Lower leg skin (tissue), 3 donors: ENCODE measurements around the gene ANO2.

ENCODE experiments used
- POLR2A ChIP-seq, 2 donors: fragments of 450-650 bp; IDR thresholded peaks; one replicate each; pipeline ENCODE4 v1.6.1; 2016 to 2017; ENCODE audit warnings: antibody characterized with exemption in 2 of 2, mild to moderate bottlenecking in 1 of 2, moderate library complexity in 1 of 2
- TF ChIP-seq, protein P1 (sequence below), 3 donors: fragments of 450-650 bp; IDR thresholded peaks; one replicate each; pipeline ENCODE4 v1.5.1; 2016; ENCODE audit warnings: antibody characterized with exemption in 3 of 3, mild to moderate bottlenecking in 3 of 3, moderate library complexity in 2 of 3

DNA sequence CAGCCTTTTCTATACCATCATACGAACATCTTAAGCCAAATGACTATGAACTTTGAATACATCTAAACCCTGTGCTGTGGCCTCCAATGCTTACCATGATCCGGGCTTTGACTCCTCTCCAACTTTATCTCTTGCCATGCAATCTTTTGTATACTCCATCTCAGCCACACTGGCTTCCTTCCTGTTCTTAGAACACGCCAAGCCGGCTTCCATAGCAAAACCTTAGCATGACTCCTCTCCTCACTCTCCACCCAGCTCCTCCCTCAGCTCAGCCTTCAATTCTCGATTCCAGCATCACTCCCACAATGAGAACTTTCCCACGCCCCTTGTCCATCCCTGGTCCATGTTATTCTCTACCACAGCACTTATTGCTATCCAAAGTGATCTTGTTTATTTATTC, 284.8 kb downstream of the ANO2 start:
- TF ChIP-seq, protein P1, sequence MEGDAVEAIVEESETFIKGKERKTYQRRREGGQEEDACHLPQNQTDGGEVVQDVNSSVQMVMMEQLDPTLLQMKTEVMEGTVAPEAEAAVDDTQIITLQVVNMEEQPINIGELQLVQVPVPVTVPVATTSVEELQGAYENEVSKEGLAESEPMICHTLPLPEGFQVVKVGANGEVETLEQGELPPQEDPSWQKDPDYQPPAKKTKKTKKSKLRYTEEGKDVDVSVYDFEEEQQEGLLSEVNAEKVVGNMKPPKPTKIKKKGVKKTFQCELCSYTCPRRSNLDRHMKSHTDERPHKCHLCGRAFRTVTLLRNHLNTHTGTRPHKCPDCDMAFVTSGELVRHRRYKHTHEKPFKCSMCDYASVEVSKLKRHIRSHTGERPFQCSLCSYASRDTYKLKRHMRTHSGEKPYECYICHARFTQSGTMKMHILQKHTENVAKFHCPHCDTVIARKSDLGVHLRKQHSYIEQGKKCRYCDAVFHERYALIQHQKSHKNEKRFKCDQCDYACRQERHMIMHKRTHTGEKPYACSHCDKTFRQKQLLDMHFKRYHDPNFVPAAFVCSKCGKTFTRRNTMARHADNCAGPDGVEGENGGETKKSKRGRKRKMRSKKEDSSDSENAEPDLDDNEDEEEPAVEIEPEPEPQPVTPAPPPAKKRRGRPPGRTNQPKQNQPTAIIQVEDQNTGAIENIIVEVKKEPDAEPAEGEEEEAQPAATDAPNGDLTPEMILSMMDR (IDR thresholded peaks at IDR 0.05), result no peak
- TF ChIP-seq POLR2A (IDR thresholded peaks at IDR 0.05), result no peak
